SK-N-SH (cell line): ENCODE measurements around the gene TANK.

ENCODE experiments used
- CTCF ChIP-seq: fragments of 200-600 bp; sonication (generic); IDR thresholded peaks from 2 replicates; pipeline ENCODE4 v1.6.1; 2017; ENCODE audit warnings: antibody characterized with exemption, mild to moderate bottlenecking, moderate library complexity
- EZH2phosphoT487 ChIP-seq: fragments of 200-600 bp; sonication (generic); IDR thresholded peaks from 2 replicates; pipeline ENCODE4 v1.6.1; 2017; ENCODE audit warnings: low read depth, mixed run types, mild to moderate bottlenecking, antibody characterized with exemption, moderate library complexity, borderline replicate concordance
- TAF1 ChIP-seq: IDR thresholded peaks from 2 replicates; pipeline ENCODE4 v1.6.1; 2012; ENCODE audit warnings: low read depth, mild to moderate bottlenecking, low read length, moderate library complexity, borderline replicate concordance

DNA sequence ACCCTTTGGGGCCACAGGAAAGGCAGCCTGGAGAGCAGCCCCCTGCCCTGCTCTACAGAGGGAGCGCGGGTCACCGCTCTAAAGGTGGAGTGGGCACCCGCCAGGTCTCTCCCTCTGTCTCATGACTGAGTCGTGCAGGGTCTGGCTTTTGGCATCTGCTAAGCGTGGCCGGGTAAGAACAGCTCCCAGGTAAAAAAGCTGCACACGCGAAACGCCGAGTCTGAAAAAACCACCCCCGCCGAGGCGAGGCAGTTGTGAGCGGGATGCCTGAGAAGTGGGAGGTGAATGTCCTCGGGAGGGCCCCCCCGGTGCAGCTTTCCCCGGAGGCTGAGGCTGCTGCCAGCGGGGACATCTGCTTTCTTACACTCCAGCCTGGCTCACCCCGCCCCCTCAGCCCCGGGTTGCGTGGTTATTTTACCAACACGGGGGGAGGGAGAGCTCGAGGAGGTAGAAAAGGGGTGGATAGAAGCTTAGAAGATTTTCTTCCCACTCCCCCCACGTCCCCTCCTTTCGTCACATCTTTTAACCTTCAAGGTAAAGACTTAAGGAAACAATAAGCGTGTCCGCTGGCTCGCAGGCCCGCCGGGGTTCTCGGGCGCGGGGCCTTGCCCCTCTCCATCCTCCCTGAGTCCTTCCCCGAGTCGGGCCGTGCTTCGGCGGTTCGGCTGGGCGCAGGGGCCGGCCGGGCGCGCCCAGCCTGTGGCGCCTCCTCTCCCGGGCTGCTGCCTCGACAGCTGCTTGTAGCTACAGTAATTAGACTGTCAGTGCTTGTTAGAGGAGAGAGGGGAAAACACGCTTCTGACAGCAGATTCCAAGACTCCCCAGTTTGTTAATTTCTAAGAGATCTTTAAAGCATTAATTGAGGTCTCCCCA lies 77.4 kb downstream of the TANK start:
- TF ChIP-seq EZH2phosphoT487 (no peak), CTCF (no peak), TAF1 (no peak)
